Pancreas (tissue), 10 donors: ENCODE data around the gene NAV3. TPM values are rescaled to one million over a fixed set of nuclear protein-coding genes. Genes with fewer than 3 reads are reported as not detected.

Experiments used
- ATAC-seq, 4 donors: fragments of 200-7000 bp; cut with Tn5 transposase; one replicate each; pipeline versions ENCODE4 v1.8.0 to v1.9.1; 2020; ENCODE audit warnings: mild to moderate bottlenecking in 4 of 4, moderate library complexity in 4 of 4
- DNase-seq, 6 donors: peaks; one replicate each; pipeline ENCODE4 v3.0.0-alpha.2; 2020
- FAIRE-seq: peaks from 2 replicates; lab custom pipeline; 2012; peaks lifted over from hg19 to GRCh38; lab: Jason Lieb, UNC
- H3K27ac ChIP-seq, 4 donors: fragments of 200-600 bp; sonication (generic); 1 replicate in 3 of 4; 2 replicates in 1 of 4; pipeline versions ENCODE4 v1.5.0 to v1.8.0; 2020
- H3K27me3 ChIP-seq, 4 donors: fragments of 200-600 bp; one replicate each; pipeline ENCODE4 v1.8.0; 2021
- H3K36me3 ChIP-seq, 3 donors: fragments of 200-600 bp; sonication (generic) in 1 of 3; one replicate each; pipeline versions ENCODE4 v1.5.0 to v1.8.0; 2020 to 2021
- H3K4me1 ChIP-seq, 3 donors: fragments of 200-600 bp; one replicate each; pipeline ENCODE4 v1.8.0; 2021
- H3K4me3 ChIP-seq, 4 donors: fragments of 200-600 bp; sonication (generic) in 2 of 4; one replicate each; pipeline versions ENCODE4 v1.5.0 to v1.8.0; 2020 to 2021
- H3K9me3 ChIP-seq, 4 donors: fragments of 200-600 bp; one replicate each; pipeline ENCODE4 v1.8.0; 2021
- WGBS, 2 donors: extraction: QIAGEN DNeasy Blood & Tissue Kit; methylation state at CpG; one replicate each; pipeline ENCODE4 v1.1.7; 2013; 5-methylcytosine and 5-hydroxymethylcytosine counted together
- intact Hi-C, 3 donors: fragments of 100-400 bp; cut with DNase I; formaldehyde crosslinking; loops; one replicate each; pipeline versions ENCODE4 v1.11.1 to v1.14.2; 2022
- polyA plus RNA-seq, 2 donors: library from polyadenylated mRNA; stranded (reverse); fragments of 200-250 nt; gene quantifications; one replicate each; pipeline ENCODE4 v1.2.3, GENCODE V29; 2013
- total RNA-seq, 6 donors: library from RNA; stranded (reverse); fragmentation: NEBNext Ultra II Directional in 4 of 6; extraction: Animal tissue kit (Norgen Biotek cat#: 25700) in 4 of 6; gene quantifications; one replicate each; pipeline versions ENCODE4 v1.2.1 to v1.2.4, GENCODE V29; 2021 to 2023
- TF ChIP-seq, protein P1 (sequence below), 4 donors: fragments of 200-600 bp; sonication (generic) in 3 of 4; IDR thresholded peaks; one replicate each; pipeline versions ENCODE4 v1.5.0 to v1.8.0; 2021; ENCODE audit warnings: antibody characterized with exemption in 4 of 4
- donor health status: healthy with polysubstance abuse.
- donor health status: DM: no; HTN: no; CAD: no; lungs with moderate emphysema.
- donor health status: DM: no; HTN: no; CAD: no.
- donor health status: control.
- donor health status: control.
- donor health status: Bipolar disorder and iron deficiency.
- donor health status: DM: yes; HTN: yes; CAD: no.
- donor health status: DM: no; HTN: no; CAD: no.
- donor health status: DM: no; HTN: no; CAD: no.
- donor health status: DM: yes; HTN: yes; CAD: no.

NAV3 gene
- total and polyA plus RNA-seq, 8 donors = 0.46 to 3.7 (median 0.68) TPM

- no peak overlapping the region for H3K27ac ChIP-seq
- no peaks in the 10 kb centered on the region for H3K36me3 ChIP-seq
- no peak overlapping the region for H3K4me3 ChIP-seq
- intact Hi-C loops = no loop called here
- H3K27me3 ChIP-seq = no peaks in the 10 kb centered on the region
- TF ChIP-seq, protein P1, sequence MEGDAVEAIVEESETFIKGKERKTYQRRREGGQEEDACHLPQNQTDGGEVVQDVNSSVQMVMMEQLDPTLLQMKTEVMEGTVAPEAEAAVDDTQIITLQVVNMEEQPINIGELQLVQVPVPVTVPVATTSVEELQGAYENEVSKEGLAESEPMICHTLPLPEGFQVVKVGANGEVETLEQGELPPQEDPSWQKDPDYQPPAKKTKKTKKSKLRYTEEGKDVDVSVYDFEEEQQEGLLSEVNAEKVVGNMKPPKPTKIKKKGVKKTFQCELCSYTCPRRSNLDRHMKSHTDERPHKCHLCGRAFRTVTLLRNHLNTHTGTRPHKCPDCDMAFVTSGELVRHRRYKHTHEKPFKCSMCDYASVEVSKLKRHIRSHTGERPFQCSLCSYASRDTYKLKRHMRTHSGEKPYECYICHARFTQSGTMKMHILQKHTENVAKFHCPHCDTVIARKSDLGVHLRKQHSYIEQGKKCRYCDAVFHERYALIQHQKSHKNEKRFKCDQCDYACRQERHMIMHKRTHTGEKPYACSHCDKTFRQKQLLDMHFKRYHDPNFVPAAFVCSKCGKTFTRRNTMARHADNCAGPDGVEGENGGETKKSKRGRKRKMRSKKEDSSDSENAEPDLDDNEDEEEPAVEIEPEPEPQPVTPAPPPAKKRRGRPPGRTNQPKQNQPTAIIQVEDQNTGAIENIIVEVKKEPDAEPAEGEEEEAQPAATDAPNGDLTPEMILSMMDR (IDR thresholded peaks at IDR 0.05) = no peak
- no peak for FAIRE-seq
- H3K9me3 ChIP-seq = no peaks in the 10 kb centered on the region
- H3K4me1 ChIP-seq = no peaks in the 10 kb centered on the region
- DNase-seq = no peak
- 52 to 57% methylated on average over 1 of the region's 1 CpG for WGBS, 2 donors
- ATAC-seq = no peak
These were observed 162.1 kb downstream of the NAV3 start for GRCh38 chr12:77992760-77993159.

- TF ChIP-seq, protein P1 (IDR thresholded peaks at IDR 0.05) = no peak
- Histone ChIP-seq H3K36me3 (no peaks in the 10 kb centered on the region), H3K4me3 (no peak overlapping the region), H3K9me3 (no peaks in the 10 kb centered on the region), H3K4me1 (no peaks in the 10 kb centered on the region), H3K27ac (no peak overlapping the region), H3K27me3 (no peaks in the 10 kb centered on the region)
- DNase-seq (no peak), ATAC-seq (no peak), FAIRE-seq (no peak)
- intact Hi-C loops = no loop called here
- WGBS, 2 donors = 59 to 75% methylated on average over 4 of the region's 4 CpGs
These were observed 163.0 kb downstream of the NAV3 start for GRCh38 chr12:77993658-77994057.

GRCh38 chr12:77995436-77996167 lies 164.9 kb downstream of the NAV3 start:
- FAIRE-seq = no peak
- TF ChIP-seq, protein P1 (IDR thresholded peaks at IDR 0.05) = no peak

GRCh38 chr12:77996670-77997069 lies 166.0 kb downstream of the NAV3 start:
- FAIRE-seq (peak; percentile 37), DNase-seq (no peak), ATAC-seq (no peak)
- Histone ChIP-seq H3K27ac (no peak overlapping the region), H3K4me3 (no peak overlapping the region), H3K36me3 (no peaks in the 10 kb centered on the region), H3K27me3 (no peaks in the 10 kb centered on the region), H3K4me1 (no peaks in the 10 kb centered on the region), H3K9me3 (no peaks in the 10 kb centered on the region)
- TF ChIP-seq, protein P1 (IDR thresholded peaks at IDR 0.05) = no peak
- WGBS, 2 donors = 59 to 70% methylated on average over 4 of the region's 4 CpGs
- intact Hi-C loops = no loop called here

More at GRCh38 chr12:77995436-77996167, 164.9 kb downstream of the NAV3 start:
- intact Hi-C loops = no loop called here
- H3K4me1 ChIP-seq = no peaks in the 10 kb centered on the region
- ATAC-seq (no peak), DNase-seq (no peak)
- 67 to 75% methylated on average over 2 of the region's 2 CpGs for WGBS, 2 donors
- H3K4me3 ChIP-seq = no peak overlapping the region
- H3K27ac ChIP-seq = no peak overlapping the region
- H3K27me3 ChIP-seq = no peaks in the 10 kb centered on the region
- H3K9me3 ChIP-seq = no peaks in the 10 kb centered on the region
- H3K36me3 ChIP-seq = no peaks in the 10 kb centered on the region

DNA sequence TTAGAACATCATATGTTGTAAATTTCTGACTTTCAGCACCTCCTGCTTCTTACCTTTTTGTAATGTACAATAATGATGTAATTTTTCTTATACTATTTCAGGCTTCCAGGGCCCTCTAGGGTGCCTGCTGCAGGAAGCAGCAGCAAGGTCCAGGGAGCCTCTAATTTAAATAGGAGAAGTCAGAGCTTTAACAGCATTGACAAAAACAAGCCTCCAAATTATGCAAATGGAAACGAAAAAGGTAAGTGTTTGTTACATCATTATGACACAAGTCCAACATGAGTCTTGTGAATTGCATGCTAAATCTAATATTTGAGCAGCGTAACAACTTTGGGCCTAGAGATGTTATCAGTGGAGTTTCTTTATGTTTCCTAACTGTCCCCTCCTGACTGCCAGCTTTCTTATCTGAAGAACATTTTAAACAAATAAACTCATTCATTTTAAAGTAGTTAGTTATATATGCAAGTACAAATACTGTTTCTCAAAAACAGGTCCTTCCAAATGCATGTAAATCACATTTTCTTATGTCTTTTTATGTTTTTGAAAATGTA lies 167.6 kb downstream of the NAV3 start:
- ATAC-seq (no peak), DNase-seq (no peak), FAIRE-seq (no peak)
- no peaks in the 10 kb centered on the region for H3K4me1 ChIP-seq
- intact Hi-C loops = no loop called here
- no peaks in the 10 kb centered on the region for H3K36me3 ChIP-seq
- 39 to 46% methylated on average over 2 of the region's 2 CpGs for WGBS, 2 donors
- no peaks in the 10 kb centered on the region for H3K9me3 ChIP-seq
- H3K27me3 ChIP-seq = no peaks in the 10 kb centered on the region
- no peak overlapping the region for H3K27ac ChIP-seq
- TF ChIP-seq, protein P1 (IDR thresholded peaks at IDR 0.05) = no peak
- no peak overlapping the region for H3K4me3 ChIP-seq
